Activated CD8-positive, alpha-beta T cell treated with anti-CD3 and anti-CD28 coated beads for 36 hours (primary cell): Measurements from ENCODE around the gene ADCY6. TPM values are rescaled to one million over a fixed set of nuclear protein-coding genes. Genes with fewer than 3 reads are reported as not detected.

Experiments used
- ATAC-seq: fragments of 200-7000 bp; cut with Tn5 transposase; one replicate; pipeline ENCODE4 v1.10.0; 2021; ENCODE audit warnings: mild to moderate bottlenecking, moderate library complexity
- CTCF ChIA-PET: fragments of 350-600 bp; sonication (Branson Sonifier 250); formaldehyde crosslinking; loops from one replicate; lab custom pipeline; 2021; ENCODE audit warnings: antibody characterized with exemption; lab: Charles Lee
- POLR2A ChIA-PET: fragments of 350-600 bp; sonication (Branson Sonifier 250); formaldehyde crosslinking; loops from one replicate; lab custom pipeline; 2021; ENCODE audit warnings: antibody characterized with exemption; lab: Charles Lee
- DNase-seq: peaks from one replicate; pipeline ENCODE4 v3.0.0-alpha.2; 2020
- H3K27ac Mint-ChIP-seq: one replicate; pipeline ENCODE4 v1.8.0; 2021; ENCODE audit warnings: mild to moderate bottlenecking, mixed read lengths
- H3K27me3 Mint-ChIP-seq: one replicate; pipeline ENCODE4 v1.8.0; 2021; ENCODE audit warnings: mixed read lengths
- H3K36me3 Mint-ChIP-seq: one replicate; pipeline ENCODE4 v1.8.0; 2021; ENCODE audit warnings: low read depth, mixed read lengths
- H3K4me1 Mint-ChIP-seq: one replicate; pipeline ENCODE4 v1.8.0; 2021; ENCODE audit warnings: low read depth, mixed read lengths
- H3K4me3 Mint-ChIP-seq: one replicate; pipeline ENCODE4 v1.8.0; 2021; ENCODE audit warnings: mild to moderate bottlenecking, moderate library complexity, mixed read lengths
- H3K9me3 Mint-ChIP-seq: one replicate; pipeline ENCODE4 v1.8.0; 2021; ENCODE audit warnings: mixed read lengths
- intact Hi-C: fragments of 100-400 bp; cut with micrococcal nuclease; formaldehyde crosslinking; loops from one replicate; pipeline ENCODE4 v1.10.0; 2022
- total RNA-seq, 2 experiments: library from RNA; stranded (reverse); gene quantifications; one replicate each; pipeline ENCODE4 v1.2.3, GENCODE V29; 2021
- TF ChIP-seq, protein P1 (sequence below): fragments of 200-600 bp; IDR thresholded peaks from one replicate; pipeline ENCODE4 v1.8.0; 2022; ENCODE audit warnings: antibody characterized with exemption, mild to moderate bottlenecking

ADCY6 gene
- total RNA-seq = not detected

DNA sequence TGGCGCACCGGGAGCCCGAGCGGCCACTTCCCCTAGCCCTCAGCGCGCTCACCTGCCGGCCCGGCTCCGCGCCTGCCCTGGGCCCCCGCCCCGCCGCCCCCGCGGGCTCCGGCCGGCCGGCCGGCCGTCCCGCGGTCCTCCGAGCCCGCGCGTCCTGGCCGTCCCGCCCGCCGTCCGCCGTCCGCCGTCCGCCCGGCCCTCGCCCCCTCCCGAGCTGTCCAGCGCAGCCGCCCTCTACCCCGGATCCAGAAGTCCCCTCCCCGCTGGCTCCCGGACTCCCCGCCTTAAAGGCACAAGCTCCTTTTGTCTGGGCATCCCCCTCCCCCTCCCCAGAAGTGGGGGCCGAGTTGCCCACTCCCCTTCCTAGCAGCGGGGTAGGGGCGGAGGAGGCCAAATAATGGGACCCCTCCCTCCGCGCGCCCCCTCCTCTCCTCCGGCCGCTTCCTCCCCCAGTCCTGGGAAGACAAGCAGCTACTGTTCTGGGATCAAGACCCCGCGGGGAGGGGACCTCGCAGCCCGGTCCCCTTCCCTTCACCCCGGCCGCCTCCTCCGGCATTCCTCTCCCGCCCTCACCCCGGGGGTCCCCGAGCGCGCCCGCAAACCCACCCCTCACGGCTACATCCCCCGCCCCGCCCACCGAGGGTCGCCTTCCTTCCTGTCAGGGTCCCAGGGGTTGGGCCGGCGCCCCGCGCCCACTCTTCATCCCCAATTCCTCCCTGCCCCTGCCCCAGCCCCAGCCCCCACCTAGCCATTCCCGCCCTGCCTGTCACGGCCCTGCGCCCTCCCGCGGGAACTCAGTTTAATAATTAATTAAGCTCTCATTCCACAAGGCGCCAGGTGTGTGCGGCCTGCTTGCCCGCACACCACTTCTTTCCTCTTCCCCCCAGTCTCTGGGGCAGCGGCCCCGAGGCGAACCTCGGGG lies at the start of gene ADCY6:
Gene ADCY6 (minus strand): TSS at position 236 of the 922 bp plus-strand sequence. CDS start 5,655 bp downstream, outside the sequence.
- peaks cover 44% of the 10 kb centered on the region for H3K27me3 Mint-ChIP-seq
- H3K36me3 Mint-ChIP-seq = no peaks in the 10 kb centered on the region
- H3K27ac Mint-ChIP-seq = no peak within 1 kb of the TSS
- H3K4me1 Mint-ChIP-seq = peaks cover 5% of the 10 kb centered on the region
- TF ChIP-seq, protein P1, sequence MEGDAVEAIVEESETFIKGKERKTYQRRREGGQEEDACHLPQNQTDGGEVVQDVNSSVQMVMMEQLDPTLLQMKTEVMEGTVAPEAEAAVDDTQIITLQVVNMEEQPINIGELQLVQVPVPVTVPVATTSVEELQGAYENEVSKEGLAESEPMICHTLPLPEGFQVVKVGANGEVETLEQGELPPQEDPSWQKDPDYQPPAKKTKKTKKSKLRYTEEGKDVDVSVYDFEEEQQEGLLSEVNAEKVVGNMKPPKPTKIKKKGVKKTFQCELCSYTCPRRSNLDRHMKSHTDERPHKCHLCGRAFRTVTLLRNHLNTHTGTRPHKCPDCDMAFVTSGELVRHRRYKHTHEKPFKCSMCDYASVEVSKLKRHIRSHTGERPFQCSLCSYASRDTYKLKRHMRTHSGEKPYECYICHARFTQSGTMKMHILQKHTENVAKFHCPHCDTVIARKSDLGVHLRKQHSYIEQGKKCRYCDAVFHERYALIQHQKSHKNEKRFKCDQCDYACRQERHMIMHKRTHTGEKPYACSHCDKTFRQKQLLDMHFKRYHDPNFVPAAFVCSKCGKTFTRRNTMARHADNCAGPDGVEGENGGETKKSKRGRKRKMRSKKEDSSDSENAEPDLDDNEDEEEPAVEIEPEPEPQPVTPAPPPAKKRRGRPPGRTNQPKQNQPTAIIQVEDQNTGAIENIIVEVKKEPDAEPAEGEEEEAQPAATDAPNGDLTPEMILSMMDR = no peak
- ChIA-PET POLR2A (no interaction called here), CTCF (interaction anchor here (1.0 to 2.2 kb wide), 5 partner anchors 22 to 248 kb away, joined by 3 to 10 read pairs (median 3); no protein-coding TSS in a partner anchor)
- H3K9me3 Mint-ChIP-seq = no peaks in the 10 kb centered on the region
- peak within 1 kb of the TSS; percentile 47 for H3K4me3 Mint-ChIP-seq
- no peak for ATAC-seq
- DNase-seq = no peak
- intact Hi-C loops = no loop called here

DNA sequence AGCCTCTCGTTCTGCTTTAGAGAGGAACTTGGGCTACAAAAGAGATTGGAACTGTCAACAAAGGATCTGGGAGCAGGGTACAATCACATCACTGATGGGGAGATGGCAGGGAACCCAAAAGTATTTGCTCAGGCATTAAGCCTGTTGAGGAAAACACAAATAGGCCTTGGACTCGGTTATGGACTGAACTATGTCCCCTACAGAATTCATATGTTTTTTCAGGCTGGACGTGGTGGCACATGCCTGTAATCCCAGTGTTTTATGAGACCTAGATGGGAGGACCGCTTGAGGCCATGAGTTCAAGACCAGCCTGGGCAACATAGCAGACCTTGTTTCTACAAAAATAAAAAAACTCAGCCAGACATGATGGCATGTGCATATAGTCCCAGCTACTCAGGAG lies 49.2 kb upstream of the ADCY6 start:
- intact Hi-C loops = no loop called here
- CTCF ChIA-PET = interaction anchor here (2.0 kb wide), 1 partner anchor 15 kb away, joined by 5 read pairs; no protein-coding TSS in a partner anchor
- H3K27me3 Mint-ChIP-seq = no peaks in the 10 kb centered on the region
- no peaks in the 10 kb centered on the region for H3K4me1 Mint-ChIP-seq
- no peak for ATAC-seq
- no peak for DNase-seq
- TF ChIP-seq, protein P1 = no peak
- H3K4me3 Mint-ChIP-seq = no peak overlapping the region
- POLR2A ChIA-PET = no interaction called here
- no peaks in the 10 kb centered on the region for H3K9me3 Mint-ChIP-seq
- no peak overlapping the region for H3K27ac Mint-ChIP-seq
- peaks cover 41% of the 10 kb centered on the region for H3K36me3 Mint-ChIP-seq

DNA sequence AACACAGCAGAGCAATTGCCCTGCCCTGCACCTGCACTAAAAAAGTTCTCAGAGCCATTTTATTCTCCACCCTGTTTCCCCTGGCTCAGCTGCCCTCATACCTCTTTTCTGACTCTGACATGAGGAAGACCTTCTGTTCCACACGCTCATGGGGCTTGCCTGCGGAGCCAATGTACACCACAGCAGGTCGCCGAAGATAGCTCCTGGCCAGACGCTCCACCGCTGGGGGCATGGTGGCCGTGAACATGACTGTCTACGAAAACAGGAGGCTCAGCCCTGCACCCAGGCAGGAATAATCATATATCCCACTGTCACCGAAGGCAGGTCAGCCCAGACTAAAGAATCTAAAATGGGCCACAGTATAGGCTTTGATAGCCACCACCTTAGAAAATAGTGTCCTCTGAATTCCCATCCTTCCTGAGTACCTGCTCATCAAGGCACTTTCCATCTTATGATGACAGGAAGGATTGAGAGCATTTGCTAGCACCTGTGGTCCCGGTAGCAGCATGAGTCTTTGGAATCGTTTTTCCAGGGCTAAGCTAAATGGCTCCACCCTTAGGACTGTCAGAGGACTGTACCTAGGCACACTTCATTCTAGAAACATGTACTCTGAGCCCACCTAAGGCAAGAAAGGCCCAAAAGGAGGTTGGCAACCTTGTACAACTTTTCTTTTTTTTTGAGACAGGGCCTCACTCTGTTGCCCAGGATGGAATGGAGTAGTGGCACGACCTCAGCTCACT lies 43.6 kb upstream of the ADCY6 start:
- ATAC-seq = no peak
- intact Hi-C loops = no loop called here

DNA sequence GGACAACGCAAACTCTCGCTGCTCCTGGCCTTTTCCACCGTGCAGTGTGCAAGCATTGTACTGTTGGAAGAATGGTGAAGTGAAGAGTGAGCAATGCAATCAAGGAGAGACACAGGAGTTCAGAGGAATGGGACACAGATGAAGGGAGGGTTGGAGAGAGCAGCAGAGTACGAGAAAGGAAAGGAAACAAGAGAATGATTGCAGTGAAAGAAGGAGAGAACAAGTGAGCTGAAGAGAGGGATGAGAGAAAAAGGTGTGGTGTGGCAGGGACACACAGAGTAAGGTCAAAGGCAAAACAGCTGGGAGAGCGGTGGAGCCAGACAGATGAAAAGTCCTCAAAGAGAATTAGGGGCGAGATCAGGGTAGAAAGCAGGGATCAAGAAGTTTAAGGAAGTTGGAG lies 42.4 kb upstream of the ADCY6 start:
- POLR2A ChIA-PET = interaction anchor here (0.5 to 1.5 kb wide), 3 partner anchors 21 to 679 kb away, joined by 3 to 4 read pairs (median 3); partner anchors contain the start of genes DDX23 and RND1
- no peak overlapping the region for H3K27ac Mint-ChIP-seq
- H3K27me3 Mint-ChIP-seq = no peaks in the 10 kb centered on the region
- H3K4me3 Mint-ChIP-seq = no peak overlapping the region
- H3K9me3 Mint-ChIP-seq = no peaks in the 10 kb centered on the region
- ATAC-seq = no peak
- peaks cover 36% of the 10 kb centered on the region for H3K36me3 Mint-ChIP-seq
- intact Hi-C loops = no loop called here
- H3K4me1 Mint-ChIP-seq = no peaks in the 10 kb centered on the region
- TF ChIP-seq, protein P1 = no peak
- CTCF ChIA-PET = interaction anchor here (1.2 to 2.3 kb wide), 4 partner anchors 12 to 60 kb away, joined by 3 to 7 read pairs (median 6); no protein-coding TSS in a partner anchor
- no peak for DNase-seq

More for the DNA sequence above, 43.6 kb upstream of the ADCY6 start:
- POLR2A ChIA-PET = interaction anchor here (1.1 to 1.5 kb wide), 2 partner anchors 18 to 33 kb away, joined by 3 read pairs; partner anchors contain the start of gene RND1
- no peak for DNase-seq
- H3K4me1 Mint-ChIP-seq = no peaks in the 10 kb centered on the region
- peaks cover 49% of the 10 kb centered on the region for H3K36me3 Mint-ChIP-seq
- no peaks in the 10 kb centered on the region for H3K9me3 Mint-ChIP-seq
- H3K4me3 Mint-ChIP-seq = no peak overlapping the region
- CTCF ChIA-PET = interaction anchor here (0.8 to 2.3 kb wide), 5 partner anchors 13 to 103 kb away, joined by 3 to 7 read pairs (median 3); no protein-coding TSS in a partner anchor
- H3K27ac Mint-ChIP-seq = no peak overlapping the region
- TF ChIP-seq, protein P1 = no peak
- no peaks in the 10 kb centered on the region for H3K27me3 Mint-ChIP-seq
